GM19467 (cell line): ENCODE measurements around the gene WDR33.

Source experiments
- ATAC-seq: cut with Tn5 transposase; IDR thresholded peaks from one replicate; pipeline ENCODE4 v1.9.1; 2021; ENCODE audit warnings: mild to moderate bottlenecking, moderate library complexity; ENCODE audit not compliant: unreplicated experiment

The WDR33 gene

GRCh38 chr2:127769587-127769986 is 41.4 kb downstream of the WDR33 start:
- ATAC-seq: no peak

DNA sequence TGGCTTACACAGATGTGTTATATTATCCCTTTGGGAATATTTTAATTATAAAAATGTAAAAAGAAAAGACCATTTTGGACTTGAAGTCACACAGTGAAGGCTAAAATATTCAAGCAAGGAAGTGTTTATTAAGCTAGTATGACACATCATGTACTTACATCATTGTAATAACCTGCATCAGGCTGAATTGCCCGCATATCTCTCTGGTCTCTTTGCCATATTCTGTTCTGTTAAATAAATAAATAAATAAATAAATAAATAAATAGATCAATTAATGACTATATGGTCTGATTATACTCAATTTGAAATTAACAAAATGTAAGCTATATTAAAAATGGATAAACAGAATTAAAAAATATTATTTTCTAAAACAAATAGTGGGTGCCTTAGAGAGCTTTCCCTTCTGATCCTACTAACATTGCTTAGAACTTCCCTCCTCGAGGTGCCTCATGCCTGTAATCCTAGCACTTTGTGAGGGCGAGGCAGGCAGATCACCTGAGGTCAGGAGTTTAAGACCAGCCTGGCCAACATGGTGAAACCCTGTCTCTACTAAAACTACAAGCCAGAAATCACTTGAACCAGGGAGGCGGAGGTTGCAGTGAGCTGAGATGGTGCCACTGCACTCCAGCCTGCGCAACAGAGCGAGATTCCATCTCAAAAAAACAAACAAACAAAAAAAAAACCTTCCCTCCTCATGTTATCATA is 42.0 kb downstream of the WDR33 start:
- ATAC-seq: no peak

- no peak for ATAC-seq
These were observed 47.2 kb downstream of the WDR33 start for GRCh38 chr2:127763776-127764175.

DNA sequence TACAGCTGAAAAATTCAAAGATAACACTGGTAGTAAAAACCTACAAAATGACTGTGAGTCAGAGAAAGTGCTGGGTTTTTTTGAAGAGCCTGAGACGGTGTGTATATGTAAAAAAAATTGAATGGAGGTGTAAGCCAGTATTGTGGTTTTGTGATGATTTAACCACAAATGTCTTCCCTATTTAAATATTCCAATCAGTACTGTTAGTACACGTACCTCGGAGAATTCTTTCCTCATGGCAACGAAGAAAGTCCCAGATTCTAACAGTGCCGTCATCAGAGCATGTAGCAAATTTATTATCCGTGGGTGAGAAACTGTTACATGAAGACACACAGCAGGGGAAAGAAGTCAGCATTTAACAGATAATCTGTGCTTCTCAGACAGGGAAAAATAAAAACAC is 48.1 kb downstream of the WDR33 start:
- no peak for ATAC-seq

GRCh38 chr2:127762441-127762840 is 48.5 kb downstream of the WDR33 start:
- no peak for ATAC-seq

- no peak for ATAC-seq
These were observed 51.0 kb downstream of the WDR33 start for GRCh38 chr2:127759931-127760330.

DNA sequence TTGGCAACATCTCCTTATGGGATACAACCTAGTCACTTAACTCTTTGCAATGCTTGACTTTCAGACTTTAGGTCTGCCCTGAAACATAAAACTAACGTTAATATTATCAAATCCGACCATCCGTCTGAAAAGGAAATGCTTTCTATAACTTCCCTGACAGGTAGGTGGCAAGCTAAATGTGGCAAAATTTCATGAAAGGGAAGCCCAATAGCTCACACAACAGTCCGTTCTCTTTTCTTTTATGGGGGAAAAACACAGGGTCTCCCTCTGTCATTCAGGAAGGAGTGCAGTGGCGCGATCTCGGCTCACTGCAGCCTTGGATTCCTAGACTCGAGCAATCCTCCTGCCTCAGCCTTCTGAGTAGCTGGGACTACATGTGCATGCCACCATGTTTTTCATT is 56.8 kb downstream of the WDR33 start:
- ATAC-seq: no peak

GRCh38 chr2:127753374-127753773 is 57.6 kb downstream of the WDR33 start:
- ATAC-seq: no peak

GRCh38 chr2:127749537-127749936 is 61.4 kb downstream of the WDR33 start:
- ATAC-seq: peak; percentile 95

DNA sequence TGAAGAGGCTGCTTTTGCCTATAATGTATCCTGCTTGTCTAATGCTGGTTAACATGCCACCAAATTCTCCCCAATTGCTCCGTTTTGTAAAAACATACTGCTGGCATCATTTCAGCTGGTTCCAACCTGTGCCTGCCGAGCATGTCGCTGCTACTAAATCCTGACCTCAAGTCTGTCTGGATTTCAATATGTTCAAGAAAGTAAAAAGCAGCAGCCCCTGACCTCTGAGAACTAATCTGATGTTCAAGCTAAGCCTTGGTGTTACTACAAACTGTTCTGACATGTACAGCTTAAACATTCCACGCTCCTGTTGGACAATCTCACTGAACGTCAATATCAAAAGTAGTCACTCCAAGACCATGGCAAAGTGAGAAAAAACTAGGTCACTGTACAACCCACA is 63.4 kb downstream of the WDR33 start:
- ATAC-seq: no peak

DNA sequence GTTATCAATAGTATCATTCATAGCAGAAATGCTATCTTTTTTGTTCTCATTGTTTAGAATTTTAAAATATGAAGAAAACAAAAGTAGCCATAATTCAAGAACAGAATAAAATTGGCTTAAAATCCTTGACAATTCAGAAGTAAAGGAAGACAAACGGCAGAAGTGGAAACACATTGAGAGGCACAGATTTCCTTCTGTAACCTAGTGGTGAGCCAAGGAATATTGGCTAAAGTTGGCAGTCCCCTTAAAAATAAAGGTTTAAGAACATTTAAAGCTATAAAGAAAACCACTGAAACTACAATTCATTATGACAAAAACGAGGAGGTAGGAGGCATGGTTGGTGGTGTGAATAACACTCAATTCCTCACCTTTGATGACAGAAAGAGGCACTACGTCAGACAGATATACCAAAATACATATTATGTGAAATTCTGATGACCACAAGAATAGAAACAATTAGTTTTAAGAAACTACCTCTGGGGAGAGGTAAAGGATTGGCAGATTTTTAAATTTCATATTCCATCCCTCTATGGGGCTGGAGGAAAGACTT is 67.4 kb downstream of the WDR33 start:
- ATAC-seq: no peak

- no peak for ATAC-seq
These were observed 70.2 kb downstream of the WDR33 start for GRCh38 chr2:127740665-127741288.

- ATAC-seq: no peak
These were observed 71.2 kb downstream of the WDR33 start for GRCh38 chr2:127739800-127740199.

DNA sequence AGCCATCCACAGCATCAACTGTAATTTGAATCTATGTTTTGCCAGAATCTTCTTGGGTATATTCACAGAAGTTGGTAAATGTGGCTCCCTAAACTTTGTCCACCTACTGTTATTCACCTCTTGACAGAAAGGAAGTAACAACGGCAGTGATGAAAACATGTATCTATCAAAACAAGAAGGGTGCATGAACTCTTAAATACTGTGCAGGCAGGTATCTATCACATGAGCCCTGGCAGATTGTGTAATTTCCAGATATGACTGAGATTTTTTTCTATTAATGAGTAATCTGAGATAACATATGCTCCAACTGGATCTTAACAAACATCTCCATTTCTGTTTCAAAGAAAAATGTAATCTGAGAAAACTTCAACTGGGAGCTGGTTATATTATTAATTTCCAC is 73.1 kb downstream of the WDR33 start:
- no peak for ATAC-seq

DNA sequence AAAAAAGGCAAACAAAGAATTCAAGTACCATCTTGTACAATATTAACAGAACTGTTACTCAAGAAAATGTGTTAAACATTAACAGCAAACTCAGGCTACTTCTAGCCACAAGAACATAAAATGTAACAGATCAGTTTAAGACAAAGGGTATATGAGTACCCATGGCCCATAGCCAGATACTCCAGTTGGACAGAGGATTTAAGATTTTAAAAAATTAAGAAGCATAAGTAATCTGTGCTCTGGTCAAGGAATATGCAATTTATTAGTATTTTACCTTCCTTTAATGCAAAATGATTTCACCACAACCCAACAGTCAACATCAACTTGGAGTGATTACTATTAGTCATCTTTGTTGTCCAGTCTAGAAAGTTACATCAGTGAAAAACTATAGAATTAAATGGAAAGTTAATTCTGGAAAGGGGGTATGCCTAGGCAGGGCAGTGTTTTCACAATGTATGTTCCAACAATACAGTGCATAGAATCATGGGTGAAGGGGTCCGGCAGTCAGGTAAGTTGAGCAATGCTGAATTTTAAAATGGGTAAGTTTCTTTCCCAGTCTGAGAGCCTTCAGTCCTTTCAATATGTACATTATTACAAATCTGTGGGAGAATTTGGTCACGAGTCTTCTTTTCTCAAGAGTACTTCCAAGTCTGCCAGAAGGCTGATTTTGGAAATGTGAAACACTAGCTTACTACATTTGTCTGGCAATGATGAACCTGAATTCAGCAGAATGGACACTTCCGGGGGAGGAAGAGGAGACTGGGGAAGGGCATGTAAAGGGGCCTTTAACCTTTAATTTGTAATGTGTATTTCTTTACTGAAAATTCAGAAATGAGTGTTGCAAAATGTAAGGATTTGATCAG is 75.2 kb downstream of the WDR33 start:
- peak; percentile 60 for ATAC-seq

DNA sequence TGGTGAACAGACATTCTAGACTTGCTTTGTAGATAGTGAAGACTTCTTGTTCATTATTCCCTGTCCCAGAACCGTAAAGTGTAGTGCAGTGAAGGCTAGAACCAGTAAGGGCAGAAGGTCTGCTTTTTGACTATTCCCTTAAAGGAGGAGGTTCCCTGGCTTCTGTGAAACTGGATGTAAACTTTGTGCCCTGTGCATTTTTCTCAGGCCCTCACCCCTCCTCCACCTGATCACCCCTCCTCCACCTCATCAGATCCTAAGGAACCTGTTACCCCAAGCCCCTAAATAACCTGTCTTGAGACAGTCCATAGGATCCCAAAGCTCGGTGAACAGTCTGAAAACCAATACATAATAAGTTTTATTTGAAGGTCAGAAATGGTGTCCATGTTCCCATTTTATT is 75.9 kb downstream of the WDR33 start:
- ATAC-seq: peak; percentile 11

DNA sequence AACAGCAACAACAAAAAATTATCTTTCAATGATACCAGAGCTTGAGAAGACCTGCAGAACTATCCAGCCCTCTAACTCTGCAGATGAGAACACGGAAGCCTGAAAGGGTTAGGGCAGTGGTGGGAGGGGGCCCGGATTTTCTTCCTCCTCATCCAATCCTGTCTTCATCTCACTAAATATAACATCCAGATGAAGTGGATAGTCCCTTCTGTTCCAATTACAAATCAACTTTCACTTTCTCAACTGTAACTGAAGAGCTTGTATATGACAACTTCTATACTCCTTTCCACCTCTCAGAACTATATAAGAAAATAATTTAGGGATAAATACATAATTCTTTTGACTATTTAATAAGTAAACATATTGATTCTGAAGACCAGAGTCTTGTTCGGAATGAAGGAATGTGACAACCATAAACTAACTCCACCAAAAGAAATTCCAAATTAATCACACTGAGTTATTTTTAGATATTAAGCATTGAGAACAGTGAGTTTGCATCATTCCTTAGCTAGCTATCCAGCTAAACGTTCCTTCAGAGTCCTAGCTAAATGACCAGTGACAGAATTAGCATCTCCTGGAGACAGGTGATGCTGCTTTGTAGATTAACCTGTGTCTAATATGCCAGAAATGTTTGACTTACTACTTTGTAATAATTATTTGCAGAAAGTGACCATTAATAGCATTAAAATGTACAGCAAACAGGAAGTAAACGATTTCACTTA is 77.0 kb downstream of the WDR33 start:
- no peak for ATAC-seq

GRCh38 chr2:127733113-127733815 is 77.7 kb downstream of the WDR33 start:
- no peak for ATAC-seq

- no peak for ATAC-seq
These were observed 84.7 kb downstream of the WDR33 start for GRCh38 chr2:127726158-127726880.

DNA sequence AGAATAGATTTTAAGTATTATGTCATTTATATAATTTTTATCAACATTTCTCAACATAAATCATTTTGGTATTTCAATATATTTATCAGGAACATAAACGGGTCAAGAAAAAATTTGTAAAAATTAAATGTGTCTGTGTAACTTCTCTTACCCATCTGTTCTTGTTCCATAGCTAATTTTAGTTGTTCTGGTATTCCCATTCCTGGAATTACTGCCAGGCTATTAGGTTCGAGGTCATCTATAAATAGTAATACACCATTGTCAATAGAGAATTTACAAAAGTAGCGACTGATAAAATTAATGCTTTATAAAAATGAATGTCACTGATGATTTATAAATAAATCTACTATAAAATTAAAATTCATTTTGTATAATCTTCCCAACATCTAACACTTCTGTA is 88.2 kb downstream of the WDR33 start:
- no peak for ATAC-seq
